Erythroblast (primary cell): ENCODE results near the gene GPR157.

Source experiments
- GATA1 ChIP-seq: IDR thresholded peaks from 2 replicates; pipeline ENCODE4 v1.6.1; 2011; ENCODE audit warnings: low read depth, mild to moderate bottlenecking, control low read depth, low read length, moderate library complexity
- POLR2A ChIP-seq: IDR thresholded peaks from 2 replicates; pipeline ENCODE4 v1.6.1; 2011; ENCODE audit warnings: mild to moderate bottlenecking, low read length

- TF ChIP-seq POLR2A = no peak
- TF ChIP-seq GATA1 = no peak
Observed at GRCh38 chr1:9139930-9140329, 11.0 kb upstream of the GPR157 start.
